Measurements from ENCODE around the gene FYCO1.

FYCO1 gene

DNA sequence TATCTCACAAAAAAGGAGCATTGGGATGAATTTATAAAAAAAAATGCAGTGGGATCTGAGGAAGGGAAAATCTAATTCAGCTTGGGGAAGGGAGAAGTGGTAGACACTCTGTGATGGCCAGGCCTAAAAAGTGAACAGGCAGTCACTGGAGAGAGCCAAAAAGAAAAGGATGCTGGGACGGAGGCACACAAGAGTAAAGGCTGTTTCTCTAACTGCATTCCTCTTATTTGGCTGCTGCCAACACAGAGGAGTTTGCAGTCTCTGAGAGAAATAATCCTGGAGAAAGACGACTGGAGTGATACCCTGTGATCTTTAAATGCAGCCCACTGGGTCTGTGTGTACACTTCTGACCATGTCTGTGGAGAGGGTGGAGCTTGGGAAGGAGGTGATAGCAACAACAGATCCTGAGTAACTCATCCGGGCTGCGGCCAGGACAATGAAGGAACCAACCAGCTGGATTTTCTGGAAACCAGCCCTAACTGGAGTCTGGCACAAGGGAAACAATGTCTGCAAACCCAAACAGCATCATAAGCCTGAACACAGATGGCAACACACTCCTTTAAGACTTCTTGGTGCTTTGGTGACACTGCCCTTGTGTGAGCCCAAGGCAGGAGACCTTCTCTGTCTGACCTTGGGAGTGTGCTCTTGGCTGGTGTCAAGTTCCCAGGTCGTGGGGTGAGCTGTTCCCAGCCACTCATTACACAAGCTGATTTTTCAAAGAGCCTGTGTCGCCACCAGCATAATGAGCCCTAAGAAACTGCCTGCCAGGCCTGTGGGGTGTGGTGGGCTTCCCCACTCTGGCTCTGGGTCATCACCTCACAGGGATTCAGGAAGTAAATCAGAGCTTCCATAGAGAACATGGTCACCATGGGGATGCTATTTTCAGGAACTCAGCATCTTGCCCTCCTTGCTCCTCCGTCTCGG, 8.0 kb downstream of the FYCO1 start:
- CTCF ChIA-PET, result no interaction called here
- POLR2A ChIA-PET, result no interaction called here
- TF ChIP-seq ELF4 (IDR thresholded peaks at IDR 0.05) (no peak), TARDBP (IDR thresholded peaks at IDR 0.05) (no peak), L3MBTL2 (conservative IDR thresholded peaks at IDR 0.05) (no peak), FOXA1 (IDR thresholded peaks at IDR 0.05) (no peak), CTBP1 (IDR thresholded peaks at IDR 0.05; ENCODE audit: borderline replicate concordance) (no peak), LEF1 (IDR thresholded peaks at IDR 0.05; ENCODE audit: borderline replicate concordance) (no peak), FOXK2 (IDR thresholded peaks at IDR 0.05) (no peak), ARNT (IDR thresholded peaks at IDR 0.05) (no peak), BHLHE40 (IDR thresholded peaks at IDR 0.05; ENCODE audit: borderline replicate concordance) (no peak), SP1 (IDR thresholded peaks at IDR 0.05) (no peak), FOXM1 (IDR thresholded peaks at IDR 0.05; ENCODE audit: borderline replicate concordance) (no peak), ZNF384 (IDR thresholded peaks at IDR 0.05) (no peak), SUZ12 (IDR thresholded peaks at IDR 0.05) (no peak), NFRKB (IDR thresholded peaks at IDR 0.05) (no peak), PKNOX1 (IDR thresholded peaks at IDR 0.05) (no peak), HDGF (IDR thresholded peaks at IDR 0.05; ENCODE audit: borderline replicate concordance) (no peak)
- no peak for DNase-seq (ENCODE audit: extremely low spot score)

DNA sequence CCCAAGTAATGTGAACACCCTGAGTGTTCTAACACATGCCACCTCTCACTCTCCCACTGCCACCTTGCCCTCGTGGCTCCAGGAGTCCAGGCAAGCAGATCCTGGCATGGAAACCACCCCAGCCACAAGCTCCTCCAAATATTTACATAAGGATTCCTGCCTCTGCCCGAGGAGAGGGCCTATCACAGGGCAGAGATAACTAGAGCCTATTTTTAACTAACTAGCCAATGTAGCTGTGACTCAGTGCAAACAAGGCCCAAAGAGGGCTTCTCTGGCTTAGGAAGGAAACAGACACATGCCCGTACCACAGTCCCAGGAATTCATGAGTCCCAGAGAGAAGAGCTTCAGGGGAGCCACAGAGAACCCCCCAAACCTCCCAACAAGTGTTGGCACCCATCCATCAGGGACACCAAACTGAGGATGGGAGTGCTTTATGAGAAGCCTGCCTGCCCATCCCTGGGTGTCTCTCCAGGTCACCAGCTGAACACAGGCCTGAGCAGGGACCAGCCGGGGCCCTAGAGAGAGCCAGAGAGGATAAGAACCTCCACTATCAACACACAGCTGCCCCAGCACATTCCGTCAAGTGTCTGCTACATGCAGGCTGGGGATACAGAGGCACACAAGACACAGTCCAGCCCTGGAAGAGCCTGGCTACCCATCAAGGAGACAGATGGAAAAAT, 9.2 kb downstream of the FYCO1 start:
- ChIA-PET CTCF (no interaction called here), POLR2A (no interaction called here)
- DNase-seq (ENCODE audit: extremely low spot score), result no peak
- TF ChIP-seq TARDBP (IDR thresholded peaks at IDR 0.05) (no peak), BHLHE40 (IDR thresholded peaks at IDR 0.05; ENCODE audit: borderline replicate concordance) (no peak), ZNF384 (IDR thresholded peaks at IDR 0.05) (no peak), HDGF (IDR thresholded peaks at IDR 0.05; ENCODE audit: borderline replicate concordance) (no peak), SUZ12 (IDR thresholded peaks at IDR 0.05) (no peak), CTBP1 (IDR thresholded peaks at IDR 0.05; ENCODE audit: borderline replicate concordance) (no peak), NFRKB (IDR thresholded peaks at IDR 0.05) (no peak), PKNOX1 (IDR thresholded peaks at IDR 0.05) (no peak), ARNT (IDR thresholded peaks at IDR 0.05) (no peak), L3MBTL2 (conservative IDR thresholded peaks at IDR 0.05) (no peak), FOXA1 (IDR thresholded peaks at IDR 0.05) (no peak), FOXM1 (IDR thresholded peaks at IDR 0.05; ENCODE audit: borderline replicate concordance) (no peak), LEF1 (IDR thresholded peaks at IDR 0.05; ENCODE audit: borderline replicate concordance) (no peak), FOXK2 (IDR thresholded peaks at IDR 0.05) (no peak), SP1 (IDR thresholded peaks at IDR 0.05) (no peak), ELF4 (IDR thresholded peaks at IDR 0.05) (no peak)

GRCh38 chr3:45985532-45986302, 9.9 kb downstream of the FYCO1 start:
- no peak for DNase-seq (ENCODE audit: extremely low spot score)
- POLR2A ChIA-PET, result no interaction called here

More at GRCh38 chr3:45985532-45986302, 9.9 kb downstream of the FYCO1 start:
- CTCF ChIA-PET, result no interaction called here
- TF ChIP-seq SUZ12 (IDR thresholded peaks at IDR 0.05) (no peak), HDGF (IDR thresholded peaks at IDR 0.05; ENCODE audit: borderline replicate concordance) (no peak), PKNOX1 (IDR thresholded peaks at IDR 0.05) (no peak), LEF1 (IDR thresholded peaks at IDR 0.05; ENCODE audit: borderline replicate concordance) (no peak), ZNF384 (IDR thresholded peaks at IDR 0.05) (no peak), TARDBP (IDR thresholded peaks at IDR 0.05) (no peak), SP1 (IDR thresholded peaks at IDR 0.05) (no peak), ELF4 (IDR thresholded peaks at IDR 0.05) (no peak), ARNT (IDR thresholded peaks at IDR 0.05) (no peak), FOXM1 (IDR thresholded peaks at IDR 0.05; ENCODE audit: borderline replicate concordance) (no peak), FOXK2 (IDR thresholded peaks at IDR 0.05) (no peak), FOXA1 (IDR thresholded peaks at IDR 0.05) (no peak), BHLHE40 (IDR thresholded peaks at IDR 0.05; ENCODE audit: borderline replicate concordance) (no peak), CTBP1 (IDR thresholded peaks at IDR 0.05; ENCODE audit: borderline replicate concordance) (no peak), NFRKB (IDR thresholded peaks at IDR 0.05) (no peak), L3MBTL2 (conservative IDR thresholded peaks at IDR 0.05) (no peak)
